Body of pancreas (tissue), 4 donors: ENCODE data around the gene CNPPD1. TPM values are rescaled to one million over a fixed set of nuclear protein-coding genes. Genes with fewer than 3 reads are reported as not detected.
A peak's percentile ranks its signal among the peaks of the same experiment; 100 is the strongest.

Experiments used
- ATAC-seq: fragments of 150-250 bp; one replicate; pipeline ENCODE4 v1.9.1; 2016
- DNase-seq, 4 donors: peaks; one replicate each; pipeline ENCODE4 v3.0.0-alpha.2; 2019
- H3K27ac ChIP-seq, 4 donors: fragments of 200-600 bp; sonication (generic); 1 replicate in 3 of 4; 2 replicates in 1 of 4; pipeline versions ENCODE4 v1.5.1 to v1.6.1; 2016 to 2019; ENCODE audit warnings: mild to moderate bottlenecking in 1 of 4, mixed read lengths in 1 of 4, moderate library complexity in 1 of 4
- H3K27me3 ChIP-seq, 2 donors: fragments of 200-600 bp; sonication (generic); one replicate each; pipeline ENCODE4 v1.6.0; 2016; ENCODE audit warnings: mild to moderate bottlenecking in 1 of 2
- H3K36me3 ChIP-seq, 2 donors: fragments of 200-600 bp; sonication (generic); replicated peaks in 1 of 2; 2 replicates each; pipeline ENCODE4 v1.5.1; 2016; ENCODE audit warnings: low read depth in 2 of 2; ENCODE audit not compliant: insufficient read depth in 1 of 2
- H3K4me1 ChIP-seq: fragments of 200-600 bp; sonication (generic); one replicate; pipeline ENCODE4 v1.6.0; 2016
- H3K4me3 ChIP-seq, 2 donors: fragments of 200-600 bp; sonication (generic); 1 replicate in 1 of 2; 2 replicates in 1 of 2; pipeline ENCODE4 v1.5.1; 2016 to 2019
- H3K9me3 ChIP-seq, 3 donors: fragments of 200-600 bp; sonication (generic); 1 replicate in 2 of 3; 2 replicates in 1 of 3; pipeline ENCODE4 v1.5.1; 2016
- CTCF ChIP-seq, 7 experiments: fragments of 450-650 bp in 4 of 7; fragments of 200-600 bp in 3 of 7; sonication (generic) in 3 of 7; IDR thresholded peaks; one replicate each; pipeline ENCODE4 v1.5.1; 2016 to 2019; ENCODE audit warnings: antibody characterized with exemption in 7 of 7
- POLR2A ChIP-seq, 3 donors: fragments of 450-650 bp; IDR thresholded peaks; one replicate each; pipeline ENCODE4 v1.6.1; 2016; ENCODE audit warnings: antibody characterized with exemption in 3 of 3, mild to moderate bottlenecking in 2 of 3
- WGBS, 2 donors: methylation state at CpG; one replicate each; pipeline ENCODE4 v1.1.5; 2017; 5-methylcytosine and 5-hydroxymethylcytosine counted together
- intact Hi-C: fragments of 100-400 bp; cut with DNase I; formaldehyde crosslinking; loops from one replicate; pipeline ENCODE4 v1.15.1; 2023
- total RNA-seq, 2 donors: library from RNA; depleted of rRNA; stranded (reverse); fragments of >200 nt; gene quantifications; one replicate each; pipeline ENCODE4 v1.1.0, GENCODE V29; 2016

CNPPD1 gene
- total RNA-seq, 2 donors from 2014 or later = 25.7 to 27.4 TPM

DNA sequence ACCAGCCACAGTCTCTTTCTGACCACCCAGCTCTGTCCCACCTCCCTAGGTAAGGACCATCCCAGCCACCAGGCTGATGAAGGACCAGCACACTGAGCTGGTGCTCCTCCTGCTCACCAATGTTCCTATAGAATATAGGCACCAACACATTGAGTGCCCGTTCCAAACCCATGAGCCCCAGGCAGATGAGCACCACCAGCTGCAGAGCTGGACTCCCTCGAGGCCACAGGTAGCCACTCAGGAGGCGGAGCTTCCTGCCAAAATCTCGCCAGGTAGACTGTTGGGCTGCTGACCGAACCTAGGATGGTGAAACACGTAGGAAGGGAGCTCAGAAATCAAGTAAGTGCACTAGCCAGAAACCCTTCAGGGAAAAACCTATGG lies 39.8 kb upstream of the CNPPD1 start:
- DNase-seq = no peak
- H3K36me3 ChIP-seq = peaks cover 0 to 4% of the 10 kb centered on the region in 2 donors
- WGBS, 2 donors = 85 to 92% methylated on average over 2 to 6 of the region's 6 CpGs

DNA sequence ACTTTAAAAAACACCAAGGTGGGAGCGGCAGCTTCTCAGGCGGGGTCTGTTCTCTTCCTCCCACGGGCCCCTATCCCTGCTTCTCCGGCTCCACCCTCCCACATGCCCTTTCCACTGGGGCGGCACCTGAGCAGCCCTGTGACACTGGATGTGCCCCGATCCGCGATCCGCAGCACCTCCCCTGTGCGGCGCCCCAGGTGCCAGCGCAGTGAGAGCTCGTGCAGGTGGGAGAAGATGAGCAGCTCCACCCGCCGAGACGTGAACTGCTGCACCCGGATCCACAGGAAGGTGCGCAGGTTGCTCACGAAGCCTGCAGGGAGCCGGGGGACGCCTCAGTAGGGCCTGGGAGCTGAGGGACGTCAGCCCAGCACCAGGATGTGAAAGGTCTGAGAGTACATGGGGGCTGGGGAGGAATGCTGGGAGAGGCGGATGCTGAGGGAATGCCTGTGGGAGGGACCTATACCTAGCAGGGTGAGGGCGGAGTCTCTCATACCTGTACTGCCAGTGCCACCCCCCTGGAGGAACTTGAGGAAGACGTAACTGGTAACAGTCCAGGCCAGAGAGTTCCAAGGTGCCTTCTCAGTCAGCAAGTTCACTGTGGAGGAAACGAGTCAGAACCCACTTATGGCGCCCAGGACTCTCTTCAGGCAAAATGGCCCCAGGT lies 39.3 kb upstream of the CNPPD1 start:
- Histone ChIP-seq H3K27ac (no peak overlapping the region), H3K4me1 (peaks cover 31% of the 10 kb centered on the region), H3K9me3 (no peaks in the 10 kb centered on the region), H3K36me3 (peaks cover 0 to 2% of the 10 kb centered on the region in 2 donors), H3K4me3 (no peak overlapping the region), H3K27me3 (no peaks in the 10 kb centered on the region)
- intact Hi-C loops = no loop called here
- no peak for ATAC-seq
- 90 to 94% methylated on average over 19 to 27 of the region's 27 CpGs for WGBS, 2 donors
- DNase-seq = no peak
- TF ChIP-seq POLR2A (IDR thresholded peaks at IDR 0.05) (no peak), CTCF (IDR thresholded peaks at IDR 0.05) (no peak)

More for the DNA sequence above, 39.8 kb upstream of the CNPPD1 start:
- TF ChIP-seq POLR2A (IDR thresholded peaks at IDR 0.05) (no peak), CTCF (IDR thresholded peaks at IDR 0.05) (no peak)
- intact Hi-C loops = no loop called here
- H3K4me1 ChIP-seq = peaks cover 31% of the 10 kb centered on the region
- ATAC-seq = no peak
- H3K27ac ChIP-seq = no peak overlapping the region
- H3K4me3 ChIP-seq = no peak overlapping the region
- no peaks in the 10 kb centered on the region for H3K27me3 ChIP-seq
- H3K9me3 ChIP-seq = no peaks in the 10 kb centered on the region

- no peak for DNase-seq
- H3K9me3 ChIP-seq = no peaks in the 10 kb centered on the region
- peaks cover 0 to 2% of the 10 kb centered on the region in 2 donors for H3K36me3 ChIP-seq
- 86 to 89% methylated on average over 6 of the region's 6 CpGs for WGBS, 2 donors
- TF ChIP-seq CTCF (IDR thresholded peaks at IDR 0.05) (no peak), POLR2A (IDR thresholded peaks at IDR 0.05) (no peak)
- H3K4me3 ChIP-seq = no peak overlapping the region
- no peak overlapping the region for H3K27ac ChIP-seq
- no peaks in the 10 kb centered on the region for H3K27me3 ChIP-seq
- intact Hi-C loops = no loop called here
- peaks cover 28% of the 10 kb centered on the region for H3K4me1 ChIP-seq
- no peak for ATAC-seq
Measured at GRCh38 chr2:219214786-219215185, 38.1 kb upstream of the CNPPD1 start.

DNA sequence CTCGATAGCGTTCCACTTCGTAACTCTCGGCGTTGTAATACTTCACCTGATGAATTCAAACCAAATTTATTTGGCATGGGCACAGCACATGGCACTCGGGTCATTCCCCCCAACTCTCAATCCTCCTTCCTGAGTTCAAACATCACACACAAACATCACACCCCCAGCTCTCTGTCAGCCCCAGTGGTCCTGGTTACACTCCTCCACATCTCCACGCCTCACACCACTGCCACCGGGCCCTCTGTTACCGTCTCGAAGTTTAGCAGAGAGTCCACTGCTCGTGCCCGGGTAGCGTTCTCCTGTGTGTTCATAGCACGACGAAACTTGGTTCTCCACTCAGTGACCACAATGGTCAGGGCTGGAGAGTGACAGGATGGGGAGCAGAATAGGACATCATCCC lies 37.4 kb upstream of the CNPPD1 start:
- no peaks in the 10 kb centered on the region for H3K9me3 ChIP-seq
- H3K4me1 ChIP-seq = peaks cover 22% of the 10 kb centered on the region
- ATAC-seq = no peak
- intact Hi-C loops = no loop called here
- H3K4me3 ChIP-seq = no peak overlapping the region
- H3K27me3 ChIP-seq = no peaks in the 10 kb centered on the region
- peaks cover 0 to 2% of the 10 kb centered on the region in 2 donors for H3K36me3 ChIP-seq
- TF ChIP-seq CTCF (IDR thresholded peaks at IDR 0.05) = no peak
- 94 to 95% methylated on average over 15 of the region's 15 CpGs for WGBS, 2 donors
- DNase-seq = peak in 1 of 4 donors; percentile 5
- no peak overlapping the region for H3K27ac ChIP-seq

DNA sequence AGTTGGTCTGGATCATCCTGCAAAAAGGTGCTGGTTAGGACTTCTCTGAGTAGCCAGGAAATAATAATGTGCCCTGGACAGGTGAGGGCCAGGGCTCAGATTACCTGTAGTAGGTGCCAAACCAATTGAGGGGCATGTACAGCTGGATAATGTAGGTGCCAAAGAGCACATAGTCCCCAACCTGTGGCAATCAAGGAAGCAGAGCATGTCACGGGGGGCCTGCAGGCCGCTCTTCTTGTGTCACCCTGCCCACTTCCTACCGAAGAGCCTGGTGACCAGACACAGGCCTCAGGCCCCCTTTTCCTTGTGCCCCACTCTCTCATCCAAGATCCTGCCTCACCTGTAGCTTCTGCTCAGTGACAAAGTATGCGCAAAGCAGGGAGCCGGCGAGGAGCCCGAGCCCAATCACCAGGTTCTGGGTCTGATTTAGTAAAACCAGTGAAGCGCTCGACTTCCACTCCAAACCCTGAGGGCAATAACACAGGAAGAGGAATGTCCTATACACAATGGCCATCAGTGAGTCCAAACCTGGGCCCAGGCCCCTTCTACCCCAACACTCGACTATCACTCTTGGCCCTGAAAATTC lies 36.9 kb upstream of the CNPPD1 start:
- H3K4me3 ChIP-seq = no peak overlapping the region
- no peak overlapping the region for H3K27ac ChIP-seq
- ATAC-seq (no peak), DNase-seq (peak in 1 of 4 donors; percentile 2)
- intact Hi-C loops = no loop called here
- TF ChIP-seq CTCF (IDR thresholded peaks at IDR 0.05) = no peak
- no peak for TF ChIP-seq POLR2A (IDR thresholded peaks at IDR 0.05)
- WGBS, 2 donors = 91 to 94% methylated on average over 10 of the region's 10 CpGs
- peaks cover 16% of the 10 kb centered on the region for H3K4me1 ChIP-seq
- H3K36me3 ChIP-seq = peaks cover 0 to 3% of the 10 kb centered on the region in 2 donors
- H3K27me3 ChIP-seq = no peaks in the 10 kb centered on the region
- H3K9me3 ChIP-seq = no peaks in the 10 kb centered on the region
